ENCODE data around the gene EDNRA. TPM values are rescaled to one million over a fixed set of nuclear protein-coding genes. Genes with fewer than 3 reads are reported as not detected.

The EDNRA gene
- total RNA-seq, 1 experiment from 2014 or later, result 0.13 TPM

- H3K4me3 ChIP-seq (ENCODE audit: low read depth in 2 of 2, low read length in 2 of 2), result no peak overlapping the region
- BruUV-seq (replicated peaks), result no TSS peak
- H3K27ac ChIP-seq (ENCODE audit: low read length), result no peak overlapping the region
- intact Hi-C loops (cut with micrococcal nuclease; ENCODE audit: unreplicated experiment), result no loop called here
- ChIA-PET CTCF (no interaction called here), POLR2A (interaction anchor here (0.6 kb wide), 1 partner anchor 394 kb away, joined by 7 read pairs; no protein-coding TSS in a partner anchor)
- in situ Hi-C loops (cut with HindIII; ENCODE audit: low pct_unique_long_range_greater_than_20kb, low sequenced_read_pairs), result no loop called here
- no peak for DNase-seq (ENCODE audit: low read depth, low spot score)
- ATAC-seq, result no peak
- H3K4me1 ChIP-seq (ENCODE audit: control insufficient read depth, insufficient read depth, low read length), result no peaks in the 10 kb centered on the region
- H3K27me3 ChIP-seq (ENCODE audit: control insufficient read depth, insufficient read depth, low read length), result no peaks in the 10 kb centered on the region
- H3K36me3 ChIP-seq (ENCODE audit: control insufficient read depth, insufficient read depth, low read length), result no peaks in the 10 kb centered on the region
- H3K9me3 ChIP-seq (ENCODE audit: control insufficient read depth, insufficient read depth, low read depth, low read length), result no peaks in the 10 kb centered on the region
- TF ChIP-seq REST (IDR thresholded peaks at IDR 0.05; ENCODE audit: insufficient read depth in 1 of 2, low read depth in 2 of 2, low read length in 1 of 2) (no peak), CTCF (IDR thresholded peaks at IDR 0.05) (no peak), TCF7L2 (IDR thresholded peaks at IDR 0.05; ENCODE audit: low read depth, low read length) (no peak), POLR2AphosphoS5 (IDR thresholded peaks at IDR 0.05; ENCODE audit: low read depth, low read length) (no peak), SIN3A (IDR thresholded peaks at IDR 0.05; ENCODE audit: borderline replicate concordance, insufficient read depth, low read depth, low read length) (no peak)
Measured at GRCh38 chr4:147580396-147580795, 99.5 kb downstream of the EDNRA start.

GRCh38 chr4:147581606-147582350, 100.9 kb downstream of the EDNRA start:
- Histone ChIP-seq H3K4me1 (ENCODE audit: control insufficient read depth, insufficient read depth, low read length) (no peaks in the 10 kb centered on the region), H3K4me3 (ENCODE audit: low read depth in 2 of 2, low read length in 2 of 2) (no peak overlapping the region), H3K27me3 (ENCODE audit: control insufficient read depth, insufficient read depth, low read length) (no peaks in the 10 kb centered on the region), H3K27ac (ENCODE audit: low read length) (no peak overlapping the region), H3K9me3 (ENCODE audit: control insufficient read depth, insufficient read depth, low read depth, low read length) (no peaks in the 10 kb centered on the region), H3K36me3 (ENCODE audit: control insufficient read depth, insufficient read depth, low read length) (no peaks in the 10 kb centered on the region)
- BruUV-seq (replicated peaks), result no TSS peak
- TF ChIP-seq REST (IDR thresholded peaks at IDR 0.05; ENCODE audit: insufficient read depth in 1 of 2, low read depth in 2 of 2, low read length in 1 of 2) (no peak), TCF7L2 (IDR thresholded peaks at IDR 0.05; ENCODE audit: low read depth, low read length) (no peak), CTCF (IDR thresholded peaks at IDR 0.05) (no peak), POLR2AphosphoS5 (IDR thresholded peaks at IDR 0.05; ENCODE audit: low read depth, low read length) (no peak), SIN3A (IDR thresholded peaks at IDR 0.05; ENCODE audit: borderline replicate concordance, insufficient read depth, low read depth, low read length) (no peak)
- no peak for DNase-seq (ENCODE audit: low read depth, low spot score)
- in situ Hi-C loops (cut with HindIII; ENCODE audit: low pct_unique_long_range_greater_than_20kb, low sequenced_read_pairs), result no loop called here
- no peak for ATAC-seq
- ChIA-PET POLR2A (no interaction called here), CTCF (no interaction called here)
- intact Hi-C loops (cut with micrococcal nuclease; ENCODE audit: unreplicated experiment), result no loop called here
